ENCODE results near the gene GABBR2.

The GABBR2 gene

DNA sequence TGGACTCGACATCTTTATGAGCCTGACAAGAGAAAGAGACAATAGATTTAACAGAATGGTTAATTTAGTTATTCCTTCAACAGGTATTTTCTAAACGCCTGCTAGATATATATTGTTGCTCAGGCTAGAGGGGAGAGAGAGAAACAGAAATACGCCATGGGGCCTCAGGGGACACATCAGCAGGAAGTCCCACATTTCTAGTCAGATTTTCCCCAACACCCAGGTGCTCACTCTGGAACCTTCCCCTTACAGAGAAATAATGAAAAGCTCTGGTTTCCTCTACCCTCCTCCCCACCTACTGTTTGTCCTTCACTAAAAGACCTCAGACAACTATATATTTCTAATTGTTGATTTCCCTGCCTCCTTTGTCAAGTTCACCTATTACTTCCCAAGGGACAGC lies 323.0 kb downstream of the GABBR2 start:
- DNase-seq, result no peak

DNA sequence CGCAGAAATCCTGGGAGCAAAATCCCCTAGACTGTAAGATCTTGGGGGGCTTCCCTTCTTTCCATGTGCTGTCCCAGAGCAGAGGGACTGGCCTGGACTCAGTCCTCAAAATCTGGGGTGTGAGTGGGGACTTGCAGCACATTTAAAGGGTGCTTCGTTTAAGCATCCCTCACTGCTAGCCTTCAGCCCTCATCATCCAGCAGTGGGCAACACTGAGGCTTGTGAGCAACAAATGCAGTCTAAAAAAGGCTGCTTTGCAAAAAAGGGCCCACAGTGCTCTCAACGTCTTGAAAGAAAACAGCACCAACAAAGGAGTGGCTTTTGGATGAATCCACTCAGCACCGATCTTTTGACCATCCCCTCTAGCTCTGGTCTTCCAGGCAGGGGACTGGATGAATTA lies 325.0 kb downstream of the GABBR2 start:
- DNase-seq, result no peak

DNA sequence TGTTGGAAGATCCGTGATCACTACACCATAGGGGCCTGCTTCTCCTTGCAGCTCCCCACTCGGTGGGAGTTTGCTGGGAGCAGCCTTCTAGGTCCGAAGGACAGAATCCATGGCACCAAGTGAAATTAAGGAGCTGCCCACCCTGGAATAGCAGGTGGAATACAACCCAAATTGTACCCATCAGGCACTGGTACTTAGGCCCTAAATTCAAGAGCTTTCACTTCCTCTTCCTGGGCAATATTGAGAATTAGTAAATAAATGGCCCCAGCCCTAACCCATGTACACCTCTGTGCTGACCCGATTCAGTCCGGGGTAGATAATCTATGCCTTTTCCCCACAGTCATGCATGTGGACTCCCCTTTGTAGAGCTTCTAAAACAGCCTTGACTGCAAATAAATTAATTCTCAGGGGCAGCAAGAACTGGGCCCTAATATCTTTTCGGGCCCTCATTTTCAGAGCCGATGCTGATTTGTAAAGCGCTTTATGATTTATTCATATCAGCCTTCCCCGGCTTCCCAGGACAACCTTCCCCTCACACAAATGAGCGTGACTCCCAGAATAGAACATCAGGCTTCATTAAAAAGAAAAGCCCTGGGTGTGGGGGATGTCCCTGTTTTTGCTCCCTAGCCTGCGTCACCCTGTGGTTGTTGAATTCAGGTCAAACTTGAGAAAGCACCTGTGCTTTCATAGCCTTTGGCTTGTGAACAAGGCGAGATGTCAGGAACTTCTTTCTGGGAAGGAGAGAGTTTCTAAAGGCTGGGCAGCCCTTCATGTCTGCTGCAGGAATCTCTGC lies 327.2 kb downstream of the GABBR2 start:
- DNase-seq, result no peak

GRCh38 chr9:98380065-98380681 lies 328.6 kb downstream of the GABBR2 start:
- DNase-seq, result no peak

DNA sequence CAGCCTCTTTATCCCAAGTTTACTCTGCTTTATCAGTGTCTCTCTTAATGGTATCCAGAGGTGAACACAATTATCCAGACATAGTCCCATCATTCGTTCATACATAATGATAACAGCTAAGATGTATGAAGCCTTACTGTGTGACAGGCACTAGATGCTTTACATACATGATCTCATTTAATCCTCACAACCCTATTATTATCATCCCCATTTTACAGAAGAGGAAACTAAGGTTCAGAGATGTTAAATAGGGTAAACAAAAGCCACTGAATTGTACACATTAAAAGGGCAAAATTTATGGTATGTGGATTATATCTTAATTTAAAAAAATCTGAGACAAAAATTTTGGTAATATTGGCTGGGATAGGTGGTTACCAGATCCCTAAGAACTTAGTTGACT lies 329.2 kb downstream of the GABBR2 start:
- DNase-seq, result no peak

DNA sequence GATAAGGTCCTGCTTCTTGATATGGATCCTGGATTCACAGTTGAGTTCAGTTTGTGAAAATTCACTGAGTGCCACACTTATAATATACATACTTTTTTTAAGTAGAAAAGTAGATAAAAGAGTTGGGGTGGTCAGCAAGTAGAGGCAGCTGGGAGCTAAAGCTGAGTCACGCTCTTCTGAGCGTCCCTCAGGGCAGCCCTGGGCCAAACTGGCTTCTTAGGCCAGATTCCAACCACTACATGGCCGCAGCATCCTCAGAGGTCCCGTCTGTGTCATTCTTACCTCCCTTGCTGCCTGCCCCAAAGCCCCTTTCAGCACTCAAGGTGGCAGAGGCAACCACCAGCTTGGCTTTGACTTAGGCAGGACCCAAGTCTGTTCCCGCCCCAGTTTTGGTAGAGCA lies 329.9 kb downstream of the GABBR2 start:
- DNase-seq, result no peak

DNA sequence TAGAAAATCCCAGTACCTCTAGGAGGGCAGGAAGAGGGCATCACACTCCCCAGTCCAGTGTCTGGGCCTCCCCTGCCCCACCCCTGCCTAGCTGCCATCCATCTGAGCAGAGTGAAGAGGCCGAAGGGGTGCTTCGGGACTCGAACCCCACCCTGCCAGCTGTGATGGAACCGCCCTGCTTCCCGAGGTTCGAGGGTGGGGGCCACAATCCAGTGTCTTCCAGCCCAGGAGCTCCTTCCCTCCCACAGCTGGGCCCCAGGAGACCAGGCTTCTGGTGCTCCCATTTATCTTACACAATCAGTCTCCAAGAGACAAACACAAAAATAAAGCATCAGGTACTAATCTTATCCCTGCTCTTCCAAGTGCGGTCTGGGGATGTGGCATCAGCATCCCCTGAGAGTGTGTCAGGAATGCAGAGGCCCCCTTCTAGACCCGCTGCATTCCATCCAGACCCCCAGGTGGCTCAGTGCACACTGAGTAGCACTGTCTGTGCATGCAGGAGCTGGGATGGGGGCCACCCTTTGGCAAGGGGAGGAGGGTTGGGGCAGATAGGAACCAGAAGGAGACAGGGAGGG lies 330.4 kb downstream of the GABBR2 start:
- no peak for DNase-seq

- DNase-seq, result no peak
Observed at GRCh38 chr9:98375138-98375726, 333.5 kb downstream of the GABBR2 start.

- DNase-seq, result no peak
Observed at GRCh38 chr9:98374385-98375051, 334.2 kb downstream of the GABBR2 start.

DNA sequence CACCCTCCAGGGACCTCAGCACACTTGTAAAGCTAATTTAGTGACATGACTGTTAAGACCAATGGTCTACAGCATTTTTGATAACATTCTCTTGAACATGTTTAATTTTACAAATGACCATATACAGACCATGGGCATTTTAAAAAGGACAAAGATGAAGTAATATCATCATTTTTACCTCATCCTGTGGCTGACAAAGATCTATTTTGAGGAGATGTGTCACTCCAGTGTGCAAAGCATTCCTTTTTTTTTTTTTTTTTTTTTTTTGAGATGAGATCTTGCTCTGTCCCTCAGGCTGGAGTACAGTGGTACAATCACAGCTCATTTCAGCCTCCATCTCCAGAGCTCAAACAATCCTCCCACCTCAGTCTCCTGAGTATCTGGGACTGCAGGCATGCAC lies 335.1 kb downstream of the GABBR2 start:
- no peak for DNase-seq

- DNase-seq, result no peak
Observed at GRCh38 chr9:98372077-98372836, 336.5 kb downstream of the GABBR2 start.

- DNase-seq, result no peak
Observed at GRCh38 chr9:98370976-98371315, 337.8 kb downstream of the GABBR2 start.

DNA sequence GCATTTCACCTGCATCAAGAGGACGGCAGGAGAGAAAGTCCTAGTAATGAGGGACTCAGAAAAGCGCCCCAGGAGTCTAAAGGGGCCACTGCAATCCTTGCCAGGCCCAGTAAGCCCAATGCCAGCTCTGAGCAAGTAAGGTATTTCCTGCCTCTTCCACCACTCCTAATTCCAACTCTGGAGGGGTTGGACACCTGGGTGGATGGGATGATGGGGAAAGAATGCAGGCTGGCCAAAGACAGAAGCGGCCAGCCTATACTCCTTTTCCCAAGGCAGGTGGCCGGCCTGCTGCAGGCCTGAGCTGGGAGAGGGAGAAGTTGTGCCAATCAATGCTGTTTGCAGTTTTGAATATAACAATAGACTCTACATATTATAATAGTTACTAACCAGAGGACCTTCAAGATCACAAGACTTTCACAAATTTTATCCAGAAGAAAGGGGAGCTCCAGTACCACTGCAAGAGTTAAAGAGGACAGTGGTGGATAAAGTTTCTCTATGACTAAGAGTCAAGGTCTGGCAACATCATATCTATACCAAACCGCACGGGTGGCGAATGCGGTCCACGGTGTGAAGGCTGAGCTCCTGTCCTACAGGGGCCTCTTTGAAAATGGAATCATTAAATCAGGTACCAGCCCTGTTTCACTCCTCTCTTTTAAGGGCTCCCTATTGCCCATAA lies 338.3 kb downstream of the GABBR2 start:
- no peak for DNase-seq

- no peak for DNase-seq
Observed at GRCh38 chr9:98369896-98370295, 338.8 kb downstream of the GABBR2 start.

- no peak for DNase-seq
Observed at GRCh38 chr9:98369471-98369870, 339.3 kb downstream of the GABBR2 start.

- no peak for DNase-seq
Observed at GRCh38 chr9:98369066-98369425, 339.7 kb downstream of the GABBR2 start.

DNA sequence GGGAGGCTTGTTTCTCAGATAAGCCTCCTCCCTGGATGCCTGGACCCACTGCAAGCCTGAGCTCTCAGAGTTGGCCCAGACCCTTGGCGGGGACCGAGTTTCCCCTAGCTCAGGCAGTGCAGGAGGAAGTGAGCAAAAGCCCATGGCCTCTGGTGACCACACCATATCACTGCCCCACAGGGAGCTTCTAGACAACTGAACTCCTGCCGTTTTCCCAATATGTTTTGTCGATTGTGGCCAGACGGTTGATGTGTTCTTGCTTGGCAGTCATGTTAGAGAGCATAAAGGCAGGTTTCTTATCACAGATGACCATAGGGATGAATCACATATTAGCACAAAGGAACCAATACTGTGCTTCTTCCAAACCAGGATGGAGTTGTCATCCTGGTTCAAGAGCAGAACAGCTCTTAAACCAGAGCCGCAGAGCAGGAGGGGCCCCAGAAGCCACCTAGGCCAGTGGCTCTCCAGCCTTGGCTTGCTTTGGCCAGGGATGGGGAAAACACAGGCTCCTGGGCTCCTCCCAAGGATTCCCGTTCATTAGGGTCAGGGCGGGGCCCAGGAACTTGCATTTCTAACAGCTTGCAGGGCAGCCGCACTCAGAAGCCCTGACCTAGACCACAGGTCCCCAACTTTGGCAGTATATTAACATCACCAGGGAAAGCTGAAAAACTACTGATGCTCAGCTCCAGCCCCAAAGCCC lies 340.2 kb downstream of the GABBR2 start:
- no peak for DNase-seq

GRCh38 chr9:98367923-98368322 lies 340.8 kb downstream of the GABBR2 start:
- no peak for DNase-seq

DNA sequence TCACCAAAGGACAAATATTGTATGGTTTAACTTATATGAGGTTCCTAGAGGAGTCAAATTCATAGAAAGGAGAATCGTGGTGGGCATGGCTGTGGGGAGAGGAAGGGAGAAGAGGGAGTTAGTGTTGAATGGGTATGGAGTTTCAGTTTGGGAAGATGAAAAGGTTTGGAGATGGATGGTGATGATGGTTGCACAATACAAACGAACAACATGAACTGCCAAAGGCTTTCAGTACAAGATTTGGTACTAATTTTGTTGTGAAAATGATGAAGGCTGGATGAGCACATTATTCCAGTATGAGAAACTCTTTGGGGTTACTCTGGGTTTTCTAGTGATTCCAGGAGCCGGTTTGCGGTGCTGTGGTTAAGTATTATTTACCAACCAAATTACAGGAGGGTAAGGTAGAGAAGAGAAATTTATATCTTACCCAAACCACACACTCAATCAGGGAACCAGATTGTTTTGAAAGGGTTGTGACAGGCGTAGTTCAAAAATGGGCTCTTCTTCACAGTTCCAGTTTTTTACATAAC lies 341.3 kb downstream of the GABBR2 start:
- DNase-seq, result no peak

GRCh38 chr9:98365781-98366180 lies 343.0 kb downstream of the GABBR2 start:
- no peak for DNase-seq

GRCh38 chr9:98365227-98365669 lies 343.5 kb downstream of the GABBR2 start:
- no peak for DNase-seq

Data from SHP77 (cell line).